Stimulated activated CD4-positive, alpha-beta T cell treated with anti-CD3 and anti-CD28 coated beads, Interleukin-15, amount 100 ng/mL, for 48 hours (primary cell): ENCODE data around the gene NTNG1.
"Not testable (repeated sequence)": the region's sequence is repeated elsewhere in the genome, so short reads cannot be mapped to it uniquely, and the experiment has no call there.

Source experiments
- DNase-seq, 2 donors: peaks; one replicate each; pipeline ENCODE4 v3.0.0-alpha.2; 2020; ENCODE audit warnings: low read depth in 2 of 2

NTNG1 gene

DNA sequence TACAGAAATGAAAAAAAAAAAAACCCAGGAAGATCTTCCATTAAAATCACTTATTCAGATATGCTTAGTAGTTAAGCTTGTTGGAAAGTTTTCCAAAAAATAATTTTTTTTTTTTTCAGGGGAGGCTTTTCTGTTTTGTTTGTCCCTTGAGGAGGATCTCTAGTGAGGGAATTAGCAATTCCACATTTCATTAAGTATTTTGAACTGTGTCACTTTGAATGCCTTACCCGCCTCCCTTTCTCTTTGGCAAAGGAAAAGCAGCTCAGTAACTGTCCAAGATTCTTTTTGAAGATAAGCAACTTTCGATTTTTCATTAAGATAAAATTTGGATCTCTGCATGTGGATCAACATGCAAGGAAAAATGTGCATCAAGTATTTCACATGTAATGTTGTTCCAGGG, 1.8 kb downstream of the NTNG1 start:
- no peak for DNase-seq

DNA sequence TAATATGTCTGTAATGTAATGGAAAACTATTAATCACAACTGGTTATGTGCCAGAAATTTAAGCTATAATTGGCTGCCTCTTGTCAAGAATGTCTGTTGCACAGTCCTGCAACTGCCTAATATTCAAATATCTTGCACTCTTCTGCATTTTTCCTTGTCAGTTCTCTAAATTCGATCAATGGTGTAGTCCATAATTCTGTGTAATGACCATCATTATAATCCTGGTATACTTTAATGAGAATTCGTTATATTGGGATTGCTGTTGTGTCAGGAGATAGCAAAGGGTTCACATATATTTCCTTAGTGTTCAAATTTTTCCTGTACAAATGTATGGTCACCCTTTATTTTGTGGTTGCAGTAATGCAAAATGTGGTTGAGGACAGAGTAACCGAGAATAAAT, 4.8 kb downstream of the NTNG1 start:
- DNase-seq = no peak

DNA sequence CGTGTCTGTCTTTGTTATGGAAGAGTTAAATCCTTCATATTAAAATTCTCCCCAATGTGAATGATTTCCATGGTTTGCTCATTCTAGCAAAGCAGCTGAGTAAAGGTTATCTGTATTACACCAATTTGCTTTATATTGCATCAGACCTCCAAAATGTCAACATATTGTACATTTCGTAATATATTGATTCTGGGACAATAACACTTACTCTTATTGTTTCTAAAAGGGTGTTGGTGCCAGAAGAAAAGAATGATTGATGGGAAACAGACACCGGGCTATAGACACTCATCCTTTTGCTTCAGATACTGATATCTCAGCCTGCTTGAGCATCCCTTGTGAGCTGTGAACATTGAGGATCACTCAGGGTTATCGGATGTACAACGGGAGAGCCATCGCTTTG, 7.0 kb downstream of the NTNG1 start:
- no peak for DNase-seq

DNA sequence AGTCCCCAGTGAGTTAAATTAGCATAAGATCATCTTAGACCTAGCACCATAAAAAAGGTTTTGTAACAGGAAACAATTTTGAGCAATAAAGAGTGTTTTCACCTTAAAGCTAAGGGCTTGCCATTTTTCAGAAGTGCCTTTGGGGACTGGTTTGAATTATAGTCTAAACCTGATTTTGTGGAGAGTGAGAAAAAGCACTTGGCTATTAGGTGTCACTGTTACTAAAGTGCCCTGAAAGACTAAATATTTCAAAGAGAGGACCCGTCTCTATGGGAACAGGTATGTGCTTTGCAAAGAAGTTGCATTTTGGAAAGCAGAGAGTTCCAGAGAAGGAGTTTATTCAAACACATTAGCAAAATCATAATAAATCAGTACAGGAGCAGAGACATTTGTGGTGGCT, 9.1 kb downstream of the NTNG1 start:
- DNase-seq = no peak

DNA sequence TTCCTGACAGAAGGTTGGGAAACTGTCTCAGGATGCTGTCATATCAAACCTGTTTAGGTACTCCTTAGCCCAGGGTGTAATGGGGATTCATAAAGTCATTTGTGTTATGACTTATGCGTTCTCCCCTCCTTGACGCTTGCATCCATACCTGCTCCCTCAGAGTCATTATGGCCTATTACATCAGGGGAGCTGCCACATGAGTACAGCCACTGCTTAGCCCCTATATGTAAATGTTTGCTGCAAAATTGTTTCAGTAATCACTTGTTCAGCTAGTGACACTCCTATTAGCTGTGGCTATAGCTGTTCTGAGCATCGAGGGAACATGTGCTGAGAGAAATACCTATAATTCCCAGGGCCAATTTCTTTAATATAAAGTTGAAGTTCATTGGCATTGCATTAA, 10.5 kb downstream of the NTNG1 start:
- no peak for DNase-seq

DNA sequence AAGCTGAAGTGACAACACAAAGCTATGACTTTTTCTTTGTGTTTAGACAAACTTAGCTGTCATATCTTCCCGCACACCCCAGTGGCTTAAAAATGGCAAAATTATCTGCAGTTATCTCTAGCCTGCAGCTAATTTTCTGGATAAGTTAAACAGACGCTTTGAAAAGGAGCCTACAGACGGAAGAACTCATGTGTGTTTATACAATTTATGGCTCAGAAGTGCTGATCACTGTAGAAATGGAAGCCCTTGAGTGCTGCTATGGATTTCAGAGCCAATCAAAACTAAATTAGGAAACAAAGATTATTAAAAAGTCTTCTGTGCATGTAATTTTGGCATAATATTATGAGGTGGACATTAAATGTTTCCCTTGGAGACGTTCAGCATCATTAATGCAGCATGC, 11.6 kb downstream of the NTNG1 start:
- DNase-seq = no peak

DNA sequence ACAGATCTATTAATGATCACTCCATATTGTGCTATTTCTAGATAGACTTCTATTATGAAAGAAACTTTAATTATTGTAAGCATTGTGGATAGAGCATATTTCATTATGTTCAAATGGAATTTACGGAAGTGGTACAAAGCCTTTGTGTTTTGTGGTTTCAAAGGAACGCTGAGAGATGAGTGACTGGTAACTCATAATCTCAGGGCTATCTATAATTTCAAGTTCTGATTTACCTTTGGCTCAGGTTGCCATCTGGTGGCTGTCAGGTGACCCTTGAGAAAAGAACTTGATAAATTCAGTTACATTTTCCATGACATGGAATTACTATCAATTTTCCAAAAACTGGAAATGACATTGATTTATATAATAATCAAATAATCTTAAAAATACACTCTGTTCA, 12.2 kb downstream of the NTNG1 start:
- no peak for DNase-seq

DNA sequence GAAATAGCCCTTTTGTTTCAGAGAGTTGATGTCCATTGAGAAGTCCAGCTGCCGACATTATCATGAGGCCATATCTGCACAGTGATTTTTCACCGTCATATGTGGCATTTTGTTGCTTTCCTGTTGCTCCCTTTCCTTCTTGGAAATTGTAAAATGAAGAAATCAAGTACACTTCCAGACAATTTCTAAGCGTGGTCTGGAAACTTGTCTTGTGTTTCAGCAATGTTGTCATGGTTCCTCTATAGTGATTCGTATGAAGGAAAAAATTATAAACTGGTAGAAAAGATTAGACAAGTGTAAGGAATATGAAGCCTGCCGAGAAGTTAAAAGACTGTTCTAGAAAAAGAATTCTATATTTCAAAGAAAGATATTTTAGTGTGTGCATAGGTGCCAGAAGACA, 17.7 kb downstream of the NTNG1 start:
- no peak for DNase-seq

DNA sequence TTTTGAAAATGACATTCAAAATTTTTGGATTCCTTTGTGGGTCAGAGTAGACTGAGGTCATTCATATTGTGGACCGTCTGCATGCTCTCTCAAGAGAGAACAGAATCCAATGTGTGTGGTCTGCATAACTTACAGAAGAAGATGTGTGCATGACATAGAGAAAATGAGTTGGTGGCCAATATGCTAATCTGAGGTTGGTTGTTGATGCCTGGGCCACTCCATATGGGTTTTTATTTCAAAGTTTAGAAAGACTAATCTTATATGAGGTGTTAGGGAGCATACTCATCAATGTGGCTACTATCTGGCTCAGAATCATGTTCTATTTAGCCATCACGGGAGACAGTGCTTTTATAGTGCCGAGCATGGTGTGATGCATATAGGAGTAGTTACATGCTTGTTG, 18.2 kb downstream of the NTNG1 start:
- DNase-seq = no peak

DNA sequence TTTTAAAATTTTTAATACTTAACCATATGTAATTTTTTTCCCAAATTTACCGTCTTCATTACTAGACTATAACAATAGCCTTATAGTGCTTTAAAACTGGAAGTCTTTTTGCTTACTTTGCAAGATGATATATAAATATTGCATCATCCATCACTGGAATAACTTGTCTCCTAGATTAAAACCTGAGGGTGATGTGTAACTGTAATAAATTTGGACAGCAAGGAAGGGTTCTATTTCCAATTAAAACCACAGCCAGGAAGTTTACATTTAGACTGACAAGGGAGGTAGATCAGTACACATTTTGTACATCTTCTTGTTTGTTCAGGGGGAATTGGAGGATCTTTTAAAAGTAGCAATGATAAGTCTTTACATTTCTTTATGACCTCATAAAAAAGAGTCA, 21.9 kb downstream of the NTNG1 start:
- no peak for DNase-seq

DNA sequence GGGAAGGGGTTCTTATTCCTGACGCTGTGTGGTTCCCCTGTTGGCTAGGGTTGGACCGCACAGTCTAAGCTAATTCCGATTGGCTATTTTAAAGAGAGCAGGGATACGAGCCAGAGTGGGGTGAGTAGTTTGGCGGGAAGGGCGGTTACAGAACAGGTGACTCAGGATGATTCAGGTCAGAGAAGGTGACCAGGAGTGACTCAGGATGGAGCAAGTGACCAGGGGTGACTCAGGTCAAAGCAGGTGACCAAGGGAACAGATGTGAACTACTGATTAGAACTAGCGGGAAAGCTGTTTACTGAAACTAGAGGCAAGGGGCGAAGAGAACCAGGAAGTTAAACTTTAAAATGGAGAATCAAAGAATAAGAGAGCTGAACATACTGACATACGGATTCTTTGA, 24.1 kb downstream of the NTNG1 start:
- not testable (repeated sequence) for DNase-seq

DNA sequence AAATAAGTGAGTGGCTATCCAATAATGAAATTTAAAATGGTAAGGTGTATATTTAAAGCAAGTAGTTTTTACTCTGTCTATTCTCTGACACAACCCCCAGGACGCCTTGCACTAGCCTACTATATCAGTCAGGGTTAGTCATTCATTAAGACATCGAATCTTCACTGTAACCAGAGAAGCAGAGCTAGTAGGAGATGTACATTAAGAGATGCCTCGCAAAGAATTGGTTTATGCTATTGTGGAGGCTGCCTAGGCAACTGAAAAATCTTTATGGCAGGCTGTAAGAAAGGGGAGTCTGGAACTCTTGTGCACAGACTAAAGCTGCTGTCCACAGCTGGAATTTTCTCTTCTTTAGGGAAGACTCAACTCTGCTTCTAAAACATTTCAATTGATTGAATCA, 28.8 kb downstream of the NTNG1 start:
- DNase-seq = no peak

DNA sequence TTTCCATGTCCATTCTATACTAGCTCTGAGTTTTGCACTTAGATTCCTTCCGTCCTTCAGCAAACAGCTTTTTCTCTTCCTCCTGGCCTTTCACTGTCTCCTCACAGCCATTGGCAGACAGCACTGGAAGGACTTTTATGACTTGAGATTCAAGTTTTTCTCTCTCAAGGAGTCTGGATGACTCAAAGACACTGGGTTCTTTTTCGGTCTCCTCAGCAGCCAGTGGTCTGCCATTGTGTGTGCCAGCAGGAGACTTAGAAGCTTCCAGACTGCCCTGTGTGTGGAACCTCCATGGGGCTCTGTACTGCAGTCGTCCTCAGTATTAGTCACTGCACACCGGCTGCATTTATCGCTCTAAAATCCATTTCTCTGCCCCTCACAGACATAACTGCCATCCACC, 30.5 kb downstream of the NTNG1 start:
- no peak for DNase-seq

DNA sequence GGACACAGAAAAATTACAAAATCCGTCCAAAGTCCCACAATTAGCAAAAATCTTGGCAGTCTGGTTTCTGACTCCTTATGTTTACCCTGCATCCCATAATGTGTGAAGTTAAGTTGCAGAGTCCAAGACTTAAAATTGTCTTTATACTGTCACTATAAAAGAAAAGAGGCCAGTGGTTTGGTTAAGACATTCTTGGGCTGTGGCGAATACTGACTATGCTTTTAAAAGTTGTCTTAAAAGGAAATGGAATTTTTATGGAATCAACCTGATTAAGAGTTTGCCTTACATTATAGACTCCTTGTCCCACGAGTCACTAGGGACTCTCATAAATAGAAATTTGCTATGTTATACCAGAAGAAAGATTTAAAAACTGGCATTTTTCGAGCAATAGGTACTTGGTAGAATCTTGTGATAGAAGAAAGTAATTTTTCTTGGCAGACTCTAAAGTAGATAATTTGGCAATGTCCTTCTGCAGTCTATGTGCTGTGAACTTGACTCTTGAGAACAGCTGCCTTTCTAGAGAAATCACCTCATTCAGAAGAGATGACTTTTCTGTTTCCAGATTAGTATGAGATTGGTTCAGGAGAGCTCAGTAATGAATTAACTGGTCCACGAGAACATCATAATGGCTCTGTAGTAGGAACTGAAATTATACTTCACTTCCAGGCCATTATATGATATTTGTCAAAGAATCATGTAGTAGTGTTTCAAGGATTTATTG, 31.8 kb downstream of the NTNG1 start:
- no peak for DNase-seq

DNA sequence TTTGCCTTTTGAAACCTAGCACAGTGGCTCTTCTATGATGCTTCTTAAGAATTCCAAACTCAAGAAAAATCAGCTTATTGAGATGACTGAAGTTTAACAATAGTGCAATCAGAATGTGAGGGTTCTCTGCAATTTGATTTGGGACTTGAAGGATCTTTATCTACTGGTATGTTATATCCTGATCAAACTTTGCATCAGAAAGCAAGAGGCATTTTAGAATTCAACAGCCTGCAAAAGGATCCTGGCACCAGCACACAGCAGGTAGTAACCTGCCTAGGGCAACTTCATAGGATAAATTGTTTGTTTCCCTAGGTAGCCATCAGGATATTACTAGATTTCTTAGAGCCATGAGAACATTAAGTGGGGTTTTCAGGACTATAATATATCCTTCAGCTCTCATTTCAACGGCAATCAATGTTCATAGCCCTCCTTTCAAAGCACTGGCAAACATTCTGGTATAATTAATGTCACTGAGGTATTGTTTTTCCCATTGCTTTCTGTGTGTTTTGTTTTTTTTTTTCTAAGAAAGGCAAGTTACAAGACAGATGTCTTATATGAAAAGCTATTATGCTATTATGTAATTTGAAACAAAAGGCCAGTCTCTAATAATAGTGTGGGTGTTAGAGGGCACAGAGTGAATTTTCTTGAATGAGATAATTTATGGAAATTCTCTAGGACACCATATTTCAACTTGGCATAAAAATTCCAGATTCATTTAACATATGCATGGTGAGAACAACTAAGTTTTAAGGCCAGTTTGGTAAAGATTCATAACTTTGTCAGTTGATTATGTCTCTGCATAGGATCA, 34.5 kb downstream of the NTNG1 start:
- no peak for DNase-seq

DNA sequence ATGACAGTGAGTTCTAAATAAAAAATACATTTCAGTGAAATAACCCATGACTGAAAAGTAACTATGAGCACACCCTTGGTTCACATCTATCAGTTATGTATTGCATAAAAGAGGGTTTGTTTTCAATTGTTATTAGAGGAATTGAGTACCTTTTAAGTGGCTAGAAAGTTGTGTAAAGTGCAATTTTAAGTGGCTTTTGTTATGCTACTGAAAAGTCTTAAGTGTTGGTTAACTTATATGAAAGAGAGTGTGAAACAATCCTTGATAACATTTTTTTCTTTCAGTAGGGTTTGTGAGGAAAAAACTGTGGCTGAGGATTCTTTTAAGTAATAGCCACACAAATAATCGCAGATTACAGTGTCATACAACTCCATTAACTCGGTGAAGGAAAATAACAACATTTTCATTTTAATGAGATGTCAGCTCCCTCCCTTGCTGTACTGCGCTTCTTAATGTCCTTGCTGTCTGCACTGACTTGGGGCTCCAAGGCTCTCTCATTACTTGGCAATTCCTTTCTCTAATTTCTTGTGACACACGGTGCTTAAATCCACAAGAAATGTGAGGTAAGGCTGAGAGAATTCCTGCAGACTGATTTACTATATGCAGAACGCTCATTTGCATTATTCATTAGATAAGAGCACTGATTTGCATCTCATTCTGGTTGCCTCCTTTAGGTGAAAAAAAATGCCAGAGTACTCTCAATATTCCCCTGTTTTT, 40.6 kb downstream of the NTNG1 start:
- no peak for DNase-seq

DNA sequence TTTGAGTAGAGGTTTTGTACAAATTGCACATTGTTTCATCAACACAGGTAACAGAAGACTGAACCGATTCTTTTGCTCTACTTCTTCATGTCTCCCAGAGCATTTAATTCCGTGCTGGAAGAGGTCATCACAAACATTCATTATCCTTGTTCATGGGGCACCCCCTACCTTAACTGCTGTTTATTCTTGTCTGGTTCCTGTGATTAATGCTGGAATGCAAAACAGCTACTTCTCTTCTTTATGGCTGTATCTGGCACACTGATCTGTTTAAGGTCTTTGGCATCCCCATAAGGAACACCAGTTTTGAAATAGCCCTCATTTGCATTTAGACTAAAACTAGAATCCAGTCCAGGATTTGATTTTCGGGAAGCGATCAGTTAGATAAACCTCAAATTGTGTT, 42.2 kb downstream of the NTNG1 start:
- DNase-seq = no peak

DNA sequence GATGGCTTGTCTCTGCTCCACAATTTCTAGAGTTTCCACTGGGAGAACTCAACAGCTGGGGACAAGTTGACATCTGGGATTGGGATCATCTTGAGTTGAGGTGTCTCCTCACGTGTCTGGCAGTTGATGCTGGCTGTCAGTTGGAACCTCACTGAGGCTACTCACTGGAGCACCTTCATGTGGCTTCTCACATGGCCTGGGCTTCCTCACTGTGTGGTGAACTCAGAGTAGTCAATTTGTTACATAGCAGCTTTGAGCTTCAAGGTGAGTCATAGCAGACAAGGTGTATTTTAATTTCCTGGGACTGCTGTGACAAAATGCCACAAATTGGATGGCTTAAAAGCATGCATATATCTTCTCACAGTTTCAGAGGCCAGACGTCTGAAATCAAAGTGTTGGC, 44.0 kb downstream of the NTNG1 start:
- DNase-seq = no peak

DNA sequence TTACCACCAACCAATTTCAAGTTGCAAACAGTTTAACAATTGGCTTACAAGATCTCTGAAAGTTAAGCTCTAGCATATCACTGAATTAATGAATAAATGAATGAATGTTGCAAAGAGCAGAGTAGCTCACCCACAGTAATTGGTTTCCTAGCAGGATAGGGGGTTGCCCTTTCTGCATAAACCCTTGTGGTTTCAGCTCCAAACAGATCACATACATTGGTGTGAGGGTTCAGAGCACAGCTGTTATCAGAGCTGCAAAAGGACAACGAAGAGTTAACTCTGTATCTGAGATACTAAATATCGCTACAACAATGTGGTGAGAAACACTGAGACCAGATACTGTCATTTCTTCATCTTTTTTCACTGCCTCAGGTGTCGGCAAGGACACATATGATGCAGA, 46.6 kb downstream of the NTNG1 start:
- no peak for DNase-seq

DNA sequence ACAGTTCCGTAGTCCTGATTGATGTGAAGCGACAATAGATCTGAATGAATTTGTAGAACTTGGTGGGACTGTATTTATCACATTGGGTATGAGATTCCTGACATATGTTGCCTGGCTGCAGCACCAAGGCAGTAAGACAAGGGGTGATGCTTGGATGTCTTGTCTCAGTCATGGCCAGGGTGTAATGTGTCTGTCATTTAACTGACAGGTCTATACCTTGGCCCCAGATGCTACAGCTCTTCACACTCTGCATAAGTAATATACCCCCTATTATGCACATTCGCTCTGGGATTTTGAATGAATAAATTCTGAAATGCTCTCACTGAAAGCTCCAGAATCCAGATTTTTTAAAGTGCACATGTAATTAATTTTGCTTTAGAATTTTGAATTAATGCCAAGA, 47.3 kb downstream of the NTNG1 start:
- no peak for DNase-seq

DNA sequence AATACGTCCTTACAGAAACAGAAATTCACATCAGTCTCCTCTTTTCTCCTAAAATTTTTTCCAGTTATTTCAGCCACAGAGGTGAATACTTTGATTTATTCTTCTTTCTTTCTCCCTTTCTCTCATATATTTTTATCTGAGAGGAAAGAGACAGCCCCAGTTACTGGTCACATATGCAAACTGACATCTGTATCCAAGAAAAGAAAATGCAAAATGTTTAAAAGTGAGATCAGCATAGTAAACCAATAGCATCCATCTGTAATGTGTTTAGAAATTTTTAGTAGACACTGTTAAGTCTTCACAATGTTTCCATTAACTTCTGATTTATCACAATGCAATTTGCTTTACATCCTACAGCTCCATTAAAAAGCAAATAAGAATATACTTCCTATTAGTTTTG, 53.5 kb downstream of the NTNG1 start:
- DNase-seq = no peak

DNA sequence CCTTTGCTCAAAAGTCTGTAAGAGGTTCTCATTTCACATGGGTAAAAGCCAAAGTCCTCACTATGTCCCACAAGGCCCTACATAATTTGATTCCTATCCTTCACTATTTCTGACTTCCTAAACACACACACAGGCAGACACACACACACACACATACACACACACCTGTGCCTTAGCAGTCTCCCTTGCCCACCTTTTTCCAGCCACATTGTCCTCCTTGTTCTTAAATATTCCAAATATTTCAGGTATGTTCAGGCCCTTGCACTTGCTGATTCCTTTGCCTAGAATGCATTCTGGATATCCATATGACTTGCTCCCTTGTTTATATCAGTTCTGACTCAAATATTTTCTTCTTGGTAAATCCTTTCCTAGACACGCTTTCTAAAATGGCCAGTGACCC, 54.6 kb downstream of the NTNG1 start:
- DNase-seq = no peak

DNA sequence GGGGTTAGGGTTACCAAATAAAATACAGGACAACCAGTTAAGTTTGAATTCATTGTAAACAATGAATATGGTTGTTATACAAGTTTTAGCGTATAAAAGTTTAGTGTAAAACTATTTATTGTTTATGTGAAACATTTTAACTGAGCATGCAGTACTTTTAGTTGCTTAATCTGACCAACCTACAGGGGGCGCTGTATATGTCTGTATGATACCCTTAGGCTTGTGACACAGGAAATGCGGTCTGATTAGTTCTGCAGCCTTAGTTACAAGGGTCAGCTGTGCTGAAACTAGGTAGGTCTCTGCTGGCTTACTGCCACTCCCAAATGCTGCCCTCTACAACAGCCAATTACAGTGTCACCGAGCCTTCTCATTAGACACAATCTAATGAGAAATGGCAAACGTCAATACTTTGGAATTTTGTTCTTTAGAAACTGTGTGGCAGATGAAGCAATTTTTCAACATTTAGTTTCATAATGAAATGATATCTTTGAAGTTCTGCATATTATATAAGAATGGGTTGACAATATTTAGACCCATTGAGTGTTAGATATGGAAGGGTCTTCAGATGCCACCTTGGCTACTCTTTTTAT, 56.2 kb downstream of the NTNG1 start:
- peak in 1 of 2 donors; percentile 4 for DNase-seq
